AG04450 (cell line): ENCODE data around the gene RXRG. TPM values are rescaled to one million over a fixed set of nuclear protein-coding genes. Genes with fewer than 3 reads are reported as not detected.

Experiments
- CTCF ChIA-PET: fragments of 300-600, 350-600 bp; formaldehyde crosslinking; extraction: SDS; loops from one replicate; lab custom pipeline; 2022; ENCODE audit warnings: antibody characterized with exemption, inconsistent platforms; lab: Charles Lee
- POLR2A ChIA-PET: fragments of 350-600 bp; formaldehyde crosslinking; extraction: SDS; loops from one replicate; lab custom pipeline; 2021; ENCODE audit warnings: antibody characterized with exemption, inconsistent platforms; lab: Yijun Ruan, JAX
- DNase-seq: peaks from one replicate; pipeline ENCODE4 v3.0.0-alpha.2; 2011; ENCODE audit warnings: low read depth, low spot score
- H3K27ac ChIP-seq: one replicate; pipeline ENCODE4 v1.5.1; 2012; ENCODE audit warnings: low read depth, low read length, control low read depth
- H3K27me3 ChIP-seq: one replicate; pipeline ENCODE4 v1.6.0; 2012; ENCODE audit warnings: low read length; ENCODE audit not compliant: control insufficient read depth, insufficient read depth
- H3K4me3 ChIP-seq: 2 replicates; pipeline ENCODE4 v1.5.1; 2011; ENCODE audit warnings: mild to moderate bottlenecking, low read depth, low read length, control low read depth
- H3K9me3 ChIP-seq: 2 replicates; pipeline ENCODE4 v1.5.1; 2012; ENCODE audit warnings: low read length; ENCODE audit not compliant: control insufficient read depth, insufficient read depth
- polyA plus RNA-seq: library from polyadenylated mRNA; depleted of rRNA; stranded (reverse); fragments of >200 nt; gene quantifications from 2 replicates; pipeline ENCODE4 v1.2.3, GENCODE V29; 2011
- TF ChIP-seq, protein P1 (sequence below): IDR thresholded peaks from 2 replicates; pipeline ENCODE4 v1.5.1; 2011; ENCODE audit warnings: low read depth, low read length, control low read depth, inconsistent platforms

RXRG gene
- polyA plus RNA-seq, 1 experiment, result not detected

- peaks cover 4% of the 10 kb centered on the region for H3K27me3 ChIP-seq
- CTCF ChIA-PET, result no interaction called here
Measured at GRCh38 chr1:165436994-165437393, 7.9 kb downstream of the RXRG start.

GRCh38 chr1:165435801-165436200, 9.1 kb downstream of the RXRG start:
- TF ChIP-seq, protein P1, sequence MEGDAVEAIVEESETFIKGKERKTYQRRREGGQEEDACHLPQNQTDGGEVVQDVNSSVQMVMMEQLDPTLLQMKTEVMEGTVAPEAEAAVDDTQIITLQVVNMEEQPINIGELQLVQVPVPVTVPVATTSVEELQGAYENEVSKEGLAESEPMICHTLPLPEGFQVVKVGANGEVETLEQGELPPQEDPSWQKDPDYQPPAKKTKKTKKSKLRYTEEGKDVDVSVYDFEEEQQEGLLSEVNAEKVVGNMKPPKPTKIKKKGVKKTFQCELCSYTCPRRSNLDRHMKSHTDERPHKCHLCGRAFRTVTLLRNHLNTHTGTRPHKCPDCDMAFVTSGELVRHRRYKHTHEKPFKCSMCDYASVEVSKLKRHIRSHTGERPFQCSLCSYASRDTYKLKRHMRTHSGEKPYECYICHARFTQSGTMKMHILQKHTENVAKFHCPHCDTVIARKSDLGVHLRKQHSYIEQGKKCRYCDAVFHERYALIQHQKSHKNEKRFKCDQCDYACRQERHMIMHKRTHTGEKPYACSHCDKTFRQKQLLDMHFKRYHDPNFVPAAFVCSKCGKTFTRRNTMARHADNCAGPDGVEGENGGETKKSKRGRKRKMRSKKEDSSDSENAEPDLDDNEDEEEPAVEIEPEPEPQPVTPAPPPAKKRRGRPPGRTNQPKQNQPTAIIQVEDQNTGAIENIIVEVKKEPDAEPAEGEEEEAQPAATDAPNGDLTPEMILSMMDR, result no peak
- CTCF ChIA-PET, result no interaction called here
- POLR2A ChIA-PET, result no interaction called here

More at GRCh38 chr1:165436994-165437393, 7.9 kb downstream of the RXRG start:
- H3K9me3 ChIP-seq, result no peaks in the 10 kb centered on the region
- H3K4me3 ChIP-seq, result no peak overlapping the region
- H3K27ac ChIP-seq, result no peak overlapping the region
- DNase-seq, result no peak
- POLR2A ChIA-PET, result no interaction called here
- TF ChIP-seq, protein P1, result no peak

GRCh38 chr1:165434281-165434680, 10.6 kb downstream of the RXRG start:
- peaks cover under 1% of the 10 kb centered on the region for H3K27me3 ChIP-seq

More at GRCh38 chr1:165435801-165436200, 9.1 kb downstream of the RXRG start:
- no peak for DNase-seq
- no peaks in the 10 kb centered on the region for H3K9me3 ChIP-seq
- peaks cover 4% of the 10 kb centered on the region for H3K27me3 ChIP-seq
- H3K4me3 ChIP-seq, result no peak overlapping the region
- H3K27ac ChIP-seq, result no peak overlapping the region

GRCh38 chr1:165431079-165431478, 13.8 kb downstream of the RXRG start:
- TF ChIP-seq, protein P1, result no peak
- ChIA-PET CTCF (no interaction called here), POLR2A (no interaction called here)
- no peaks in the 10 kb centered on the region for H3K9me3 ChIP-seq
- H3K4me3 ChIP-seq, result no peak overlapping the region
- H3K27me3 ChIP-seq, result no peaks in the 10 kb centered on the region
- no peak for DNase-seq
- H3K27ac ChIP-seq, result no peak overlapping the region

More at GRCh38 chr1:165434281-165434680, 10.6 kb downstream of the RXRG start:
- POLR2A ChIA-PET, result no interaction called here
- H3K9me3 ChIP-seq, result no peaks in the 10 kb centered on the region
- CTCF ChIA-PET, result interaction anchor here (0.7 kb wide), 1 partner anchor 8 kb away, joined by 4 read pairs; no protein-coding TSS in a partner anchor
- TF ChIP-seq, protein P1, result no peak
- DNase-seq, result no peak
- no peak overlapping the region for H3K4me3 ChIP-seq
- no peak overlapping the region for H3K27ac ChIP-seq

GRCh38 chr1:165426745-165427144, 18.2 kb downstream of the RXRG start:
- Histone ChIP-seq H3K27me3 (peaks cover 2% of the 10 kb centered on the region), H3K4me3 (no peak overlapping the region), H3K27ac (no peak overlapping the region), H3K9me3 (no peaks in the 10 kb centered on the region)
- TF ChIP-seq, protein P1, result no peak
- ChIA-PET POLR2A (no interaction called here), CTCF (no interaction called here)
- DNase-seq, result no peak
